NCI-H1436 treated with DMSO at 0.1 percent for 48 hours (cell line): ENCODE results near the gene THSD4.
"Not testable (repeated sequence)": the region's sequence is repeated elsewhere in the genome, so short reads cannot be mapped to it uniquely, and the experiment has no call there.

Experiments
- DNase-seq: peaks from one replicate; lab custom pipeline; 2025; lab: John Stamatoyannopoulos, UW

The THSD4 gene

GRCh38 chr15:71294911-71295602 lies 179.8 kb downstream of the THSD4 start:
- DNase-seq = no peak

GRCh38 chr15:71295603-71296314 lies 180.5 kb downstream of the THSD4 start:
- DNase-seq = no peak

GRCh38 chr15:71296315-71296679 lies 181.0 kb downstream of the THSD4 start:
- no peak for DNase-seq

GRCh38 chr15:71301958-71302621 lies 186.8 kb downstream of the THSD4 start:
- DNase-seq = no peak

GRCh38 chr15:71302861-71303410 lies 187.7 kb downstream of the THSD4 start:
- DNase-seq = no peak

- DNase-seq = no peak
Measured at GRCh38 chr15:71303977-71304376, 188.7 kb downstream of the THSD4 start.

- DNase-seq = no peak
Measured at GRCh38 chr15:71304681-71305080, 189.4 kb downstream of the THSD4 start.

GRCh38 chr15:71306538-71306937 lies 191.3 kb downstream of the THSD4 start:
- DNase-seq = no peak

GRCh38 chr15:71312194-71312708 lies 197.0 kb downstream of the THSD4 start:
- no peak for DNase-seq

- no peak for DNase-seq
Measured at GRCh38 chr15:71312731-71313460, 197.6 kb downstream of the THSD4 start.

- DNase-seq = no peak
Measured at GRCh38 chr15:71313806-71314205, 198.5 kb downstream of the THSD4 start.

GRCh38 chr15:71314956-71315537 lies 199.8 kb downstream of the THSD4 start:
- no peak for DNase-seq

GRCh38 chr15:71316911-71317310 lies 201.6 kb downstream of the THSD4 start:
- no peak for DNase-seq

- DNase-seq = not testable (repeated sequence)
Measured at GRCh38 chr15:71319424-71319823, 204.2 kb downstream of the THSD4 start.

- DNase-seq = no peak
Measured at GRCh38 chr15:71319935-71320334, 204.7 kb downstream of the THSD4 start.

GRCh38 chr15:71323082-71323481 lies 207.8 kb downstream of the THSD4 start:
- DNase-seq = no peak

- DNase-seq = no peak
Measured at GRCh38 chr15:71323584-71323983, 208.3 kb downstream of the THSD4 start.

- no peak for DNase-seq
Measured at GRCh38 chr15:71325481-71325880, 210.2 kb downstream of the THSD4 start.

- no peak for DNase-seq
Measured at GRCh38 chr15:71328453-71328852, 213.2 kb downstream of the THSD4 start.

- DNase-seq = no peak
Measured at GRCh38 chr15:71329041-71329440, 213.8 kb downstream of the THSD4 start.

GRCh38 chr15:71329497-71330260 lies 214.4 kb downstream of the THSD4 start:
- DNase-seq = no peak
